Measurements from ENCODE around the gene GZMM. TPM values are rescaled to one million over a fixed set of nuclear protein-coding genes. Genes with fewer than 3 reads are reported as not detected.

Gene GZMM
- total RNA-seq, 1 experiment from 2014 or later: 0.59 TPM

DNA sequence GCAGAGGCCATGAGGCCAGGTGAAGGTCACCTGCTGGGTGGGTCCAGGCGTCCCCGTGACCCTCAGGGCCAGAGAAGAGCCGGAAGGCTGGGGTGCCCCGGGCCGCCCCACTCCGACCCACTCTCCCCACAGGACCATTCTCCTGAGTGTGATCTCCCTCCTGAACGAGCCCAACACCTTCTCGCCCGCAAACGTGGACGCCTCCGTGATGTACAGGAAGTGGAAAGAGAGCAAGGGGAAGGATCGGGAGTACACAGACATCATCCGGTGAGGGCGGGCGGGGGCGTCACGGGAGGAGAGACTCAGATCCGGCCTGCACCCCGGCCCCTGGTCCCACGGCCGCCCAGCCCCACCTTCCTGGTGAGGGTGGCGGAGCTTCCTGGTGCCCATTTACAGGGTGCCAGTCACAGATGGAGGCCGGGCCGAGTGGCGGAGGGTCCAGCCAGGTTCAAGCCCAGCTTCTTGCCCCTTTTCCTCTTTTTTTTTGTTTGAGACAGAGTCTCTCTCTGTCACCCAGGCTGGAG, 6.9 kb upstream of the GZMM start:
- intact Hi-C loops (cut with micrococcal nuclease): no loop called here
- H3K36me3 ChIP-seq (ENCODE audit: control insufficient read depth in 1 of 2, insufficient read depth in 2 of 2, low read length in 2 of 2): peaks cover 27% of the 10 kb centered on the region in 2 experiments; a peak in 3 of 4 replicates
- peaks cover 51% of the 10 kb centered on the region for H3K79me2 ChIP-seq (ENCODE audit: insufficient read depth, low read length)

More for the DNA sequence above, 6.9 kb upstream of the GZMM start:
- Histone ChIP-seq H2AFZ (ENCODE audit: low read depth, low read length, poor library complexity, severe bottlenecking) (no peak overlapping the region), H3K27ac (ENCODE audit: low read depth, low read length) (no peak overlapping the region; the same call in 1 of the 2 replicates), H3K9ac (ENCODE audit: low read length) (no peak overlapping the region), H3K4me2 (ENCODE audit: low read length) (no peak overlapping the region), H4K20me1 (ENCODE audit: insufficient read depth) (peaks cover 9% of the 10 kb centered on the region; the same call in 1 of the 2 replicates), H3K4me1 (ENCODE audit: control insufficient read depth in 1 of 2, insufficient read depth in 2 of 2, low read length in 2 of 2) (peaks cover 15 to 27% of the 10 kb centered on the region in 2 experiments), H3K9me2 (ENCODE audit: insufficient read depth) (no peaks in the 10 kb centered on the region), H3K9me3 (ENCODE audit: control insufficient read depth in 1 of 2, insufficient read depth in 1 of 2, low read depth in 1 of 2, low read length in 2 of 2) (no peaks in the 10 kb centered on the region), H3K4me3 (replicated peaks in 1 of 2; ENCODE audit: low read depth in 1 of 2, low read length in 2 of 2) (no peak overlapping the region), H3K27me3 (ENCODE audit: insufficient read depth, low read length) (no peaks in the 10 kb centered on the region)
- POLR2A ChIA-PET: no interaction called here
- BruUV-seq (replicated peaks): no TSS peak
- CTCF ChIA-PET: no interaction called here
- DNase-seq (ENCODE audit: low read depth, low spot score) (no peak), ATAC-seq (no peak)
- TF ChIP-seq ZFX (IDR thresholded peaks at IDR 0.05) (no peak), ZNF274 (IDR thresholded peaks at IDR 0.05; ENCODE audit: low read depth, low read length) (no peak), EZH2phosphoT487 (IDR thresholded peaks at IDR 0.05; ENCODE audit: borderline replicate concordance) (no peak), SIN3A (IDR thresholded peaks at IDR 0.05; ENCODE audit: low read depth) (no peak), SP1 (IDR thresholded peaks at IDR 0.05; ENCODE audit: low read depth) (no peak), TCF7L2 (IDR thresholded peaks at IDR 0.05; ENCODE audit: borderline replicate concordance, extremely low read depth, insufficient read depth, insufficient read length) (no peak), FOSL1 (IDR thresholded peaks at IDR 0.05; ENCODE audit: low read depth) (no peak), POLR2A (IDR thresholded peaks at IDR 0.05; ENCODE audit: borderline replicate concordance, extremely low read depth, insufficient read depth, insufficient read length) (no peak), POLR2AphosphoS5 (IDR thresholded peaks at IDR 0.05; ENCODE audit: low read depth, low read length) (no peak), JUND (IDR thresholded peaks at IDR 0.05) (no peak), EGR1 (IDR thresholded peaks at IDR 0.05; ENCODE audit: low read depth) (no peak), CBX3 (IDR thresholded peaks at IDR 0.05; ENCODE audit: low read depth) (no peak), EZH2 (IDR thresholded peaks at IDR 0.05) (no peak), ELF1 (IDR thresholded peaks at IDR 0.05; ENCODE audit: borderline replicate concordance, low read depth) (no peak), YY1 (IDR thresholded peaks at IDR 0.05; ENCODE audit: extremely low read depth, insufficient replicate concordance, low read depth, low read length) (no peak)
- TF ChIP-seq, protein P1, sequence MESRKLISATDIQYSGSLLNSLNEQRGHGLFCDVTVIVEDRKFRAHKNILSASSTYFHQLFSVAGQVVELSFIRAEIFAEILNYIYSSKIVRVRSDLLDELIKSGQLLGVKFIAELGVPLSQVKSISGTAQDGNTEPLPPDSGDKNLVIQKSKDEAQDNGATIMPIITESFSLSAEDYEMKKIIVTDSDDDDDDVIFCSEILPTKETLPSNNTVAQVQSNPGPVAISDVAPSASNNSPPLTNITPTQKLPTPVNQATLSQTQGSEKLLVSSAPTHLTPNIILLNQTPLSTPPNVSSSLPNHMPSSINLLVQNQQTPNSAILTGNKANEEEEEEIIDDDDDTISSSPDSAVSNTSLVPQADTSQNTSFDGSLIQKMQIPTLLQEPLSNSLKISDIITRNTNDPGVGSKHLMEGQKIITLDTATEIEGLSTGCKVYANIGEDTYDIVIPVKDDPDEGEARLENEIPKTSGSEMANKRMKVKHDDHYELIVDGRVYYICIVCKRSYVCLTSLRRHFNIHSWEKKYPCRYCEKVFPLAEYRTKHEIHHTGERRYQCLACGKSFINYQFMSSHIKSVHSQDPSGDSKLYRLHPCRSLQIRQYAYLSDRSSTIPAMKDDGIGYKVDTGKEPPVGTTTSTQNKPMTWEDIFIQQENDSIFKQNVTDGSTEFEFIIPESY (IDR thresholded peaks at IDR 0.05; ENCODE audit: extremely low read depth, insufficient replicate concordance, low read length): no peak
- TF ChIP-seq, protein P2, sequence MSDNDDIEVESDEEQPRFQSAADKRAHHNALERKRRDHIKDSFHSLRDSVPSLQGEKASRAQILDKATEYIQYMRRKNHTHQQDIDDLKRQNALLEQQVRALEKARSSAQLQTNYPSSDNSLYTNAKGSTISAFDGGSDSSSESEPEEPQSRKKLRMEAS (IDR thresholded peaks at IDR 0.05): no peak
- TF ChIP-seq, protein P3, sequence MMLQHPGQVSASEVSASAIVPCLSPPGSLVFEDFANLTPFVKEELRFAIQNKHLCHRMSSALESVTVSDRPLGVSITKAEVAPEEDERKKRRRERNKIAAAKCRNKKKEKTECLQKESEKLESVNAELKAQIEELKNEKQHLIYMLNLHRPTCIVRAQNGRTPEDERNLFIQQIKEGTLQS (IDR thresholded peaks at IDR 0.05): no peak
- TF ChIP-seq, protein P4, sequence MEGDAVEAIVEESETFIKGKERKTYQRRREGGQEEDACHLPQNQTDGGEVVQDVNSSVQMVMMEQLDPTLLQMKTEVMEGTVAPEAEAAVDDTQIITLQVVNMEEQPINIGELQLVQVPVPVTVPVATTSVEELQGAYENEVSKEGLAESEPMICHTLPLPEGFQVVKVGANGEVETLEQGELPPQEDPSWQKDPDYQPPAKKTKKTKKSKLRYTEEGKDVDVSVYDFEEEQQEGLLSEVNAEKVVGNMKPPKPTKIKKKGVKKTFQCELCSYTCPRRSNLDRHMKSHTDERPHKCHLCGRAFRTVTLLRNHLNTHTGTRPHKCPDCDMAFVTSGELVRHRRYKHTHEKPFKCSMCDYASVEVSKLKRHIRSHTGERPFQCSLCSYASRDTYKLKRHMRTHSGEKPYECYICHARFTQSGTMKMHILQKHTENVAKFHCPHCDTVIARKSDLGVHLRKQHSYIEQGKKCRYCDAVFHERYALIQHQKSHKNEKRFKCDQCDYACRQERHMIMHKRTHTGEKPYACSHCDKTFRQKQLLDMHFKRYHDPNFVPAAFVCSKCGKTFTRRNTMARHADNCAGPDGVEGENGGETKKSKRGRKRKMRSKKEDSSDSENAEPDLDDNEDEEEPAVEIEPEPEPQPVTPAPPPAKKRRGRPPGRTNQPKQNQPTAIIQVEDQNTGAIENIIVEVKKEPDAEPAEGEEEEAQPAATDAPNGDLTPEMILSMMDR (IDR thresholded peaks at IDR 0.05 in 2 of 3, conservative IDR thresholded peaks at IDR 0.05 in 1 of 3; ENCODE audit: borderline replicate concordance in 1 of 3, insufficient read depth in 1 of 3, low read depth in 2 of 3, low read length in 2 of 3): no peak
- RAD21 ChIA-PET (ENCODE audit: low non-redundant PET in 1 of 2, low total read pairs in 2 of 2, uncharacterized antibody in 2 of 2, unreplicated experiment in 2 of 2): no interaction called here

Data from HCT116 (cell line).